ENCODE data around the gene ALS2. TPM values are rescaled to one million over a fixed set of nuclear protein-coding genes. Genes with fewer than 3 reads are reported as not detected.

ALS2 gene
- total RNA-seq, 1 experiment from 2014 or later = 28.1 TPM

DNA sequence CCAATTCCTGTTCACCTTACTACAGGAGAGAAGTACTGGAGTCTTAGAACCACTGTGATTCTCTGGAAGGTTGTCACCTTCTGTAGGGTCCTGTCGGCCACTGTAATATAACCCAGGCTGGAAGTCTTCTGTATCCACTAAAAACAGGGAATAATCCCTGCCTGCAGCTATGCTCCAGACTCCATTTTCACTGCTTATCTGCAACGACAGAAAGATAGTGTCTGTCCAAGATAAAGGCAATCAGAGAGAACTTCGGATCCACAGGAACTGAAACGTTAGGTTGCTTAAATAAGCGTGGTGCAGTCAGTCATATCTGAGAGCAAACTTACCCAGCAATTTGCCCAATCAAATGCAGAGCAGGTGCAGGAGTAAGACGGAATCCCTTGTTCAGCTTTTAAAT lies 34.2 kb downstream of the ALS2 start:
- Histone ChIP-seq H4K20me1 (ENCODE audit: insufficient read depth) (no peaks in the 10 kb centered on the region), H3K4me3 (replicated peaks in 1 of 2; ENCODE audit: low read depth in 1 of 2, low read length in 2 of 2) (no peak overlapping the region), H3K9me3 (ENCODE audit: control insufficient read depth in 1 of 2, insufficient read depth in 1 of 2, low read depth in 1 of 2, low read length in 2 of 2) (no peaks in the 10 kb centered on the region), H3K4me2 (ENCODE audit: low read length) (no peak overlapping the region), H3K79me2 (ENCODE audit: insufficient read depth, low read length) (no peaks in the 10 kb centered on the region), H3K27ac (ENCODE audit: low read depth, low read length) (no peak overlapping the region), H3K36me3 (ENCODE audit: control insufficient read depth in 1 of 2, insufficient read depth in 2 of 2, low read length in 2 of 2) (peaks cover 7 to 11% of the 10 kb centered on the region in 2 experiments; a peak in 2 of 4 replicates), H3K27me3 (ENCODE audit: insufficient read depth, low read length) (no peaks in the 10 kb centered on the region), H2AFZ (ENCODE audit: low read depth, low read length, poor library complexity, severe bottlenecking) (no peak overlapping the region), H3K9ac (ENCODE audit: low read length) (no peak overlapping the region), H3K4me1 (ENCODE audit: control insufficient read depth in 1 of 2, insufficient read depth in 2 of 2, low read length in 2 of 2) (no peaks in the 10 kb centered on the region), H3K9me2 (ENCODE audit: insufficient read depth) (no peaks in the 10 kb centered on the region)
- intact Hi-C loops (cut with micrococcal nuclease) = no loop called here
- TF ChIP-seq SIN3A (IDR thresholded peaks at IDR 0.05; ENCODE audit: low read depth) (no peak), ZFX (IDR thresholded peaks at IDR 0.05) (no peak), POLR2A (IDR thresholded peaks at IDR 0.05; ENCODE audit: borderline replicate concordance, extremely low read depth, insufficient read depth, insufficient read length) (no peak), SP1 (IDR thresholded peaks at IDR 0.05; ENCODE audit: low read depth) (no peak), ZNF274 (IDR thresholded peaks at IDR 0.05; ENCODE audit: low read depth, low read length) (no peak), POLR2AphosphoS5 (IDR thresholded peaks at IDR 0.05; ENCODE audit: low read depth, low read length) (no peak), RAD21 (IDR thresholded peaks at IDR 0.05; ENCODE audit: low read depth) (no peak), ELF1 (IDR thresholded peaks at IDR 0.05; ENCODE audit: borderline replicate concordance, low read depth) (no peak), FOSL1 (IDR thresholded peaks at IDR 0.05; ENCODE audit: low read depth) (no peak), EZH2 (IDR thresholded peaks at IDR 0.05) (no peak), EGR1 (IDR thresholded peaks at IDR 0.05; ENCODE audit: low read depth) (no peak), CBX3 (IDR thresholded peaks at IDR 0.05; ENCODE audit: low read depth) (no peak)
- TF ChIP-seq, protein P1, sequence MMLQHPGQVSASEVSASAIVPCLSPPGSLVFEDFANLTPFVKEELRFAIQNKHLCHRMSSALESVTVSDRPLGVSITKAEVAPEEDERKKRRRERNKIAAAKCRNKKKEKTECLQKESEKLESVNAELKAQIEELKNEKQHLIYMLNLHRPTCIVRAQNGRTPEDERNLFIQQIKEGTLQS (IDR thresholded peaks at IDR 0.05) = no peak
- no peak for ATAC-seq
- BruUV-seq (replicated peaks) = no TSS peak
- no peak for DNase-seq (ENCODE audit: low read depth, low spot score)
- ChIA-PET RAD21 (ENCODE audit: low non-redundant PET in 1 of 2, low total read pairs in 2 of 2, uncharacterized antibody in 2 of 2, unreplicated experiment in 2 of 2) (no interaction called here), CTCF (no interaction called here), POLR2A (no interaction called here)

DNA sequence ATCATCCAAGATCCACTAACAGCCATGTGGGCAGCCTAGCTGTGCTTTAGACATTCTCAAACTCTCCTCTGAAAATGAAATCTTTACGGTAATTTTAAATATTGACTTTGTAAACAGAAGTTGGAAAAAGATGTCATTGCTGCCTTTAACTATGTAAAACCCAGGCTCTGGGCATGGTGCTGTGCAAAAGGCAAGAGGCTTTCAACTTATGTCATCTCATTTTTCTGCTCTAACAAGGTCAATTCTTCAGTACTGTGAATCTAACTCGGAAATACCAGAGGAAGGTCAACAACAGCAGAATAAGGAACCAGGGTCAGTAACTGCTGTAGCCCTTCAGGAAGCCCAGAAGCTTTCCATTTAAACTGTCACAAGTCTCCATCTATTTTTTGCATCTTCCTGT lies 45.2 kb downstream of the ALS2 start:
- ChIA-PET CTCF (no interaction called here), POLR2A (no interaction called here), RAD21 (ENCODE audit: low non-redundant PET in 1 of 2, low total read pairs in 2 of 2, uncharacterized antibody in 2 of 2, unreplicated experiment in 2 of 2) (no interaction called here)
- Histone ChIP-seq H3K27ac (ENCODE audit: low read depth, low read length) (no peak overlapping the region), H2AFZ (ENCODE audit: low read depth, low read length, poor library complexity, severe bottlenecking) (no peak overlapping the region), H3K9ac (ENCODE audit: low read length) (no peak overlapping the region), H3K4me1 (ENCODE audit: control insufficient read depth in 1 of 2, insufficient read depth in 2 of 2, low read length in 2 of 2) (no peaks in the 10 kb centered on the region), H3K9me2 (ENCODE audit: insufficient read depth) (no peaks in the 10 kb centered on the region), H3K36me3 (ENCODE audit: control insufficient read depth in 1 of 2, insufficient read depth in 2 of 2, low read length in 2 of 2) (peaks cover 10% of the 10 kb centered on the region in 2 experiments; a peak in 2 of 4 replicates), H4K20me1 (ENCODE audit: insufficient read depth) (no peaks in the 10 kb centered on the region), H3K4me3 (replicated peaks in 1 of 2; ENCODE audit: low read depth in 1 of 2, low read length in 2 of 2) (no peak overlapping the region), H3K27me3 (ENCODE audit: insufficient read depth, low read length) (no peaks in the 10 kb centered on the region), H3K4me2 (ENCODE audit: low read length) (no peak overlapping the region), H3K9me3 (ENCODE audit: control insufficient read depth in 1 of 2, insufficient read depth in 1 of 2, low read depth in 1 of 2, low read length in 2 of 2) (no peaks in the 10 kb centered on the region), H3K79me2 (ENCODE audit: insufficient read depth, low read length) (no peaks in the 10 kb centered on the region)
- no peak for ATAC-seq
- intact Hi-C loops (cut with micrococcal nuclease) = no loop called here
- BruUV-seq (replicated peaks) = no TSS peak
- no peak for DNase-seq (ENCODE audit: low read depth, low spot score)
- TF ChIP-seq JUND (IDR thresholded peaks at IDR 0.05) (no peak), TCF7L2 (IDR thresholded peaks at IDR 0.05; ENCODE audit: borderline replicate concordance, extremely low read depth, insufficient read depth, insufficient read length) (no peak), EZH2phosphoT487 (IDR thresholded peaks at IDR 0.05; ENCODE audit: borderline replicate concordance) (no peak), SIN3A (IDR thresholded peaks at IDR 0.05; ENCODE audit: low read depth) (no peak), EGR1 (IDR thresholded peaks at IDR 0.05; ENCODE audit: low read depth) (no peak), POLR2AphosphoS5 (IDR thresholded peaks at IDR 0.05; ENCODE audit: low read depth, low read length) (no peak), POLR2A (IDR thresholded peaks at IDR 0.05; ENCODE audit: borderline replicate concordance, extremely low read depth, insufficient read depth, insufficient read length) (no peak), CBX3 (IDR thresholded peaks at IDR 0.05; ENCODE audit: low read depth) (no peak), EZH2 (IDR thresholded peaks at IDR 0.05) (no peak), SP1 (IDR thresholded peaks at IDR 0.05; ENCODE audit: low read depth) (no peak), ZNF274 (IDR thresholded peaks at IDR 0.05; ENCODE audit: low read depth, low read length) (no peak), ZFX (IDR thresholded peaks at IDR 0.05) (no peak), RAD21 (IDR thresholded peaks at IDR 0.05; ENCODE audit: low read depth) (no peak)
- TF ChIP-seq, protein P2, sequence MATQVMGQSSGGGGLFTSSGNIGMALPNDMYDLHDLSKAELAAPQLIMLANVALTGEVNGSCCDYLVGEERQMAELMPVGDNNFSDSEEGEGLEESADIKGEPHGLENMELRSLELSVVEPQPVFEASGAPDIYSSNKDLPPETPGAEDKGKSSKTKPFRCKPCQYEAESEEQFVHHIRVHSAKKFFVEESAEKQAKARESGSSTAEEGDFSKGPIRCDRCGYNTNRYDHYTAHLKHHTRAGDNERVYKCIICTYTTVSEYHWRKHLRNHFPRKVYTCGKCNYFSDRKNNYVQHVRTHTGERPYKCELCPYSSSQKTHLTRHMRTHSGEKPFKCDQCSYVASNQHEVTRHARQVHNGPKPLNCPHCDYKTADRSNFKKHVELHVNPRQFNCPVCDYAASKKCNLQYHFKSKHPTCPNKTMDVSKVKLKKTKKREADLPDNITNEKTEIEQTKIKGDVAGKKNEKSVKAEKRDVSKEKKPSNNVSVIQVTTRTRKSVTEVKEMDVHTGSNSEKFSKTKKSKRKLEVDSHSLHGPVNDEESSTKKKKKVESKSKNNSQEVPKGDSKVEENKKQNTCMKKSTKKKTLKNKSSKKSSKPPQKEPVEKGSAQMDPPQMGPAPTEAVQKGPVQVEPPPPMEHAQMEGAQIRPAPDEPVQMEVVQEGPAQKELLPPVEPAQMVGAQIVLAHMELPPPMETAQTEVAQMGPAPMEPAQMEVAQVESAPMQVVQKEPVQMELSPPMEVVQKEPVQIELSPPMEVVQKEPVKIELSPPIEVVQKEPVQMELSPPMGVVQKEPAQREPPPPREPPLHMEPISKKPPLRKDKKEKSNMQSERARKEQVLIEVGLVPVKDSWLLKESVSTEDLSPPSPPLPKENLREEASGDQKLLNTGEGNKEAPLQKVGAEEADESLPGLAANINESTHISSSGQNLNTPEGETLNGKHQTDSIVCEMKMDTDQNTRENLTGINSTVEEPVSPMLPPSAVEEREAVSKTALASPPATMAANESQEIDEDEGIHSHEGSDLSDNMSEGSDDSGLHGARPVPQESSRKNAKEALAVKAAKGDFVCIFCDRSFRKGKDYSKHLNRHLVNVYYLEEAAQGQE (IDR thresholded peaks at IDR 0.05; ENCODE audit: low read depth) = no peak
- TF ChIP-seq, protein P3, sequence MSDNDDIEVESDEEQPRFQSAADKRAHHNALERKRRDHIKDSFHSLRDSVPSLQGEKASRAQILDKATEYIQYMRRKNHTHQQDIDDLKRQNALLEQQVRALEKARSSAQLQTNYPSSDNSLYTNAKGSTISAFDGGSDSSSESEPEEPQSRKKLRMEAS (IDR thresholded peaks at IDR 0.05) = no peak
